ENCODE results near the gene RNU6-1.

RNU6-1 gene

DNA sequence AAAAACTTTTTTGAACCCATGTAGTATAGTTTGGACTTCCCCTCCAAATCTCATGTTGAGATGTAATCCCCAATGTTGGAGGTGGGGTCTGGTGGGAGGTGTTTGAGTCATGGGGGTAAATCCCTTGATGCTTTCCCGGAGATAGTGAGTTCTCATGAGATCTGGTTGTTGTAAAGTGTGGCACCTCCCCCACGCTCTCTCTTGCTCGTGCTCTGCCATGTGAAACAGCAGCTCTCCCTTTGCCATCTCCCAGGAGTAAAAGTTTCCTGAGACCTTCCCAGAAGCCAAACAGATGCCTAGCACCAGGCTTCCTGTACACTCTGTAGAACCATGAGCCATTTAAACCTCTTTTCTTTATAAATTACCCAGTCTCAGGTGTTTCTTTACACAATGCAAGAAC is 16.0 kb upstream of the RNU6-1 start:
- DNase-seq: no peak

DNA sequence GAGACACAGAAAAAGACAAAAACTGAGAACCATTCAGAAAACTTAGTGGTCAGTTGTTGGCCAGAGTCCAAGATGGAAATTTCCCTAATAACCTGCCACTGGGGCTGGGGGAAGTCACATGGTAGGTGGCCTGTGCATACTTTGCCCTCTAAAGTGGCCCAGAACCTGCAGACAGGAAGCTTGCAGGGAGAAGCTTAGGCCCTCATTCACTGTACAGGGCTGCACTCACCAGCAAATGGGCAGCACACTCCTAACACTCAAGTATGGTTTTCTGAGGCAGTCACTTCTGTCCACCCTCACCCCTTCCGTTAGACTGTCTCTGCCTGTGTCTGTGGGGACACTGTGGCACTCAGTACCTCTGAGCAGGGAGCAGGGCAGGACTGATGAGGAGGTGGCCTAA is 14.5 kb upstream of the RNU6-1 start:
- no peak for DNase-seq

DNA sequence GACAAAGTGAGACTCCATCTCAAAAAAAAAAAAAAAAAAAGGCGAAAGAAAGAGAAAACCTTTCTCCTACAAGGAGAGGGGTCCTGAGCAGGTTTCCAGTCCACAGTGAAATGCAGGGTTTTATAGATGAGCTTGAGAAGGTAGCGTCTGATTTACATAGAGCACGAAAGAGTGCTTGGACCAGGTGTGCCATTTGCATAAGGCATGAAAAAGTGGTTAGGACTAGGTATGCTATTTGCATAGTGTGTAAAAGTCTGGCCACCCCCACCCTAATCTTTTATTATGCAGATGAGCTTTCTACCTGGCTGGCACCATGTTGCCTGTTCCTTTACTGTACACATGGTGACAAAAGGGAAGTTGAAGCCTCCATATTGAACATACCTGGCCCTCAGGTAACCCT is 13.6 kb upstream of the RNU6-1 start:
- no peak for DNase-seq

DNA sequence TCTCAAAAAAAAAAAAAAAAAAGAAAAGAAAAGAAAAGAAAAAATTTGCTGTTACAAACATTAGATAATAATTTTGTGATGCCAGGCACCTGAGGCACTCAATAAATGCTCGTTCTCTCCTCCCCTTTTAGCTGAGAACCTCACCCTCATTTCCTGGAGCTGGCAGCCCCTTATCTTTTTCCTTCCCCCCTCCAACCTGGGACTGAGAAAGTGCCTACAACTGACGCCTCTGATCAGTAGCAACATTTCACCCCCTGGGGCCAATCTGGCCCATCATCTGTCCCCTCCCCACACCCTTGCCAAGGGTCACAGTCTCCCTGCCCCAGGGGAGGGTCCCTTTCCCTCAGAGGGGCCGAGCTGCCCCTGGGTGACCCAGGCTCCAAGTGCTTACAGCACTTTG is 12.6 kb upstream of the RNU6-1 start:
- no peak for DNase-seq

DNA sequence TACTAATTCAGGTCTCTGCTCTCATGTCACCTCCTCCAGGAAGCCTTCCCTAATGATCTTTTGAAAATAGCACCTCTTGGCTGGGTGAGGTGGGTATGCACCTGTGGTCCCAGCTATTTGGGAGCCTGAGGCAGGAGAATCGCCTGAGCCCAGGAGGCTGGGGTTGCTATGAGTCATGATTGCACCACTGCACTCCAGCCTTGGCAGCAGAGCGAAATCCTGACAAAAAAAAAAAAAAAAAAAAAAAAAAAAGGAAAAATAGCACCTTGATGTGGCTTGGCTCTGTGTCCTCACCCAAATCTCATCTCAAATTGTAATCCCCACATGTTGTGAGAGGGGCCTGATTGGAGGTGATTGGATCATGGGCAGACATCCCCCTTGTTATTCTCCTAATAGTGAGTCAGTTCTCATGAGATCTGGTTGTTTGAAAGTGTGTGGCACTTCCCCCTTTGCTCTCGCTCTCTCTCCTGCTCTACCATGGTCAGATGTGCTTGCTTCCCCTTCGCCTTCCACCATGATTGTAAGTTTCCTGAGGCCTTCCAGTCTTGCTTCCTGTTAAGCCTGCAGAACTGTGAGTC is 11.2 kb upstream of the RNU6-1 start:
- no peak for DNase-seq

DNA sequence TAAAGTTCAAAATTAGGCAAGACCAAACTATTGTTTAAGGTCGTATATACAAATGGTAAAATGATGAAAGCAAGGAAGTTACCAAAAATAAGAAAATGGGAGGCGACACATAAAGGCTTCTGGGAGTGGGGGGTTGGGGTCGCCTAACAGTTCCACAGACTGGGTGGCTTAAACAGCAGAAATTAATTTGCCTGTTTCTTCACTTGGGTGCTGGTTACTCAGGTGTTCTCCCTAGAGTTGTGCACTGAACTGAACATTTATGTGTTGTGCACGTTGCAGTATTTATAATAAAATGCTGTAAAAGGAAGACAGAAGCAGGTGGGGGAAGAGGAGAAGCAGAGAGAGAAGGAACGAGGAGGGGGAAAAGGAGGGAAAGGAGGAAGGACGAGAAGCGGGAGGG is 10.5 kb upstream of the RNU6-1 start:
- DNase-seq: no peak

DNA sequence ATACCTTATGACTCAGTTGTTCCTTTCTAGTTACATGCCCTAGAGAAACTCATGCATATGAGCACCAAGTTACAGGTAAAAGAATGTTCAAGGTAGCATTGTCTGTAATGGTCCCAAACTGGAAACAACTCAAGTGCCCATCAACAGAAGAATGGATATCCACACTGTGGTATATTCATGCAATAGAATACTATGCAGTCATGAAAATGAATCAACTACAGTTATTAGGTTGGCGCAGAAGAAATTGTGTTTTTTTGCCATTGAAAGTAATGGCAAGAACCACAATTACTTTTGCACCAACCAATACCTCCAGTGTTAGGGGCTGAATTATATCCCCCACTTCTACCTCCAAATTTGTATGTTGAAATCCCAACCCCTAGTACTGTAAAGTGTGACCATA is 9.7 kb upstream of the RNU6-1 start:
- no peak for DNase-seq

DNA sequence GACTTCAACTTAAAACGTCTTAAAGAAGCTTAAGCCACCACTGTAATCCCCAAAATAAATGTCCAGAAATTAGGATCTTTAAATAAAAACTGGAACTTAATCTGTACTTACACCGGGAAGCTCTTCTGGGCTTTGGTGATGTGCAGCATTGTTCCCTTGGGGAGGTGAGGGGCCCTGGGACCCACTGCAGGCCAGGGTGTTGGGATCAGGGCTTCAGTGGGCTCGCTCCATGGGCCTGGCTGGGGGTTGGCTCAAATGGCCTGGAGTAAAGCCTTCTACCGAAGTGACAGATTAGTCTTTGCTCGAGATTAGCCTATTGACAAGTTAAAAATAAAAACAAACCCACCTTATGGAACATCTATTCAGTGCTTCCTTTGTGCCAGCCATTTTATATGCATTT is 6.1 kb upstream of the RNU6-1 start:
- no peak for DNase-seq

DNA sequence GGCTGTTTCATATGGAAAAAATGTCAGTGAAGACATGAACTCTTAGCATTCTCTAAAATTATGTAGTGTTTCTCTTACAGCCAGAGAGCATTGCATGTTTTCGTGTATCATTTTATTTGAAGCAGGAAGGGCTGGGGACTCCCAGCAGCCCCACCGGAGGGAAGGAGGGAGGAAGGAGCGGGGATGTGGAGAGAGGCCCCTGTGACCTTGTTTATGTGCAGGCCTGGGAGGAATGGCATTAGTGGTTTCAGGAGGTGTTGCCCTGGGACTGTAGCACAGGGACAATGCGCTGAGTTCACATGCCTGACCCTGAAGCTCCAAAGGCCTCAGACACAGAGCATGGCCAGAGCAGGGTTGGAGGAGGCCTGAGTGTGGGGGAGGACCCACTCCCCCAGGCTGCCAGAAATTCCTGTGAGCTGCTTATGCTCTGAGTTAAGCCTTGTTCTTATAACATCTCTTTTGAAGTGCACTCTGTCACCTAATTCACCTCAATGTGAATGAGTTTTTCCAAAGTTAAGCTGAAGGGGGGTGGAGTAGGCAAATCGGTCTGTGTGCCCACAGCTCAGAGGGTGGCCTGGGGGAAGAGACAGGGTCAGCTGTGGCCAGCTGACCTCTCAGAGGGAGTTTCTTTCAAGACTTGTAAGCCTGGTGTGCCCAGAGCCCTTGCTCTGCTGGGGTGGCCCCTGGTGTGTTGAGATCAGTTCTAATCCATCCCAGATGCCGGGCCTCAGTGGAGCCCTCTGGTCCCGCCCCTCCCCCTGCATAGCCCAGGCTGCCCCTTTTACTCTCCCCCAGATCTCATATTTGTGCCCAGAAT is 3.9 kb upstream of the RNU6-1 start:
- DNase-seq: no peak

DNA sequence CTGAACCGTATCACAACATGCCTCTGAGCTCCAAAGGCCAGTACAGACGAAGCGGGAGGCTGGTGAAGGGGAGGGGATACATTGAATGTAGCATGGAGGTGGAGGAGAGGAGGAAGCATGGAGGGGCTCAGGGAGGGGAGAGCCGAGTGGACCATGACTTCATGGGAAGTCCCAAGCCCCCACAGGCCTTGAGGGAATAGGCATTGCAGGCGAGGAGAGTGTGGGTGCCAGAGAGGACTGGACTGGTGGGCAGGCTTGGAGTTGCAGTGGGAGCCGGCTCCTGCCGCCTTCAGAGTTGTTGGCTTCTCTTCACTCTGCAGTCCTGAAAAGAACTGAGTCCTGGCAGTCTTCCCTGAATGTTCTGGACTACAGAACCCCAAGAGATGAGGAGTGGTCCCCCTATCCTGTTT is 3.3 kb upstream of the RNU6-1 start:
- no peak for DNase-seq

DNA sequence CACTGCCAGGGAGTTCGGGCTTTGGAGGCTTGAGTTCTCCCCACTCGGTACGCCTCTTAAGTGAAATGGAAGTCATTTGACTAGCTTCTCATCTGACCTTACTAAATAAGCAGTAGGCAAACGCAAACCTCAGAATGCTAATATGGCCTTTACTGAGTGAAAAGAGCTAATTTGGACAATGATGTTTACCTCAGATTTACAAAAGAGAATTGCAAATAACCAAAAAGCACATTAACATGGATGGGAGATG is 1.6 kb upstream of the RNU6-1 start:
- no peak for DNase-seq

DNA sequence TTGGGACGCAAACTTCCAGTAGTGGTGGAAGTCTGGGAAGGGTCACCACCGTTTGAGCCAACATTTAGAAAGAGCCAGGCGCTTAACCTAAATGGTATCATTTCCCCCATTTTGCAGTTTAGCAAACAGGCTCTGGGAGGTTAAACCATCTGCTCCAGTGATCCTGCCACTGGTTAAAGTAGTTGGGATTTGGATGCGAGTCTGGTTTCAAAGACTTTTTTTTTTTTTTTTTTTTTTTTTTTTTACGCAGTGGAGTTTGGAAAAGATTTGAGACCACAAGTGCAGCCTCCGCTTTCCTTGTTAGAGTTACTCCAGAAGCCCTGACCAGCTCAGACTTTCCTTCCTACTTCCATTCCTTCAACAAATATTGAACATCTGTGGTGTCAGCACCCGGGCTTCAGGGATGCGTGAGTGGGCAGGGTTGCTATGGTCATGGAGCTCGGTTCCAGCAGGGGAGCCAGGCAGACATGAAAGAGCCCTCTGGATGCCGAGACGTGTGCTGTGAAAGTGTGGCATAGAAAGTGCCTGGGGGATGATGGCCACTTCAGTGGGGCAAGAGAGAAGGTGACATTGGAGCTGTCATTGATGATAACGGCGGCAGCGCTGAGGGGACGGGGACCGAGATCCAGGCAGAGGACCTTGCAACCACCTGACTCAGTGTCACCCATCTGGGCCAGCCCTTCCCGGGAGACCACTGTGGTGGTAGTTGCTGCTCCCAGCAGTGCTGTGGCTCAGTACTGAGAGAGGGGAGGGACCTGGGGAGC is 1.1 kb upstream of the RNU6-1 start:
- no peak for DNase-seq

DNA sequence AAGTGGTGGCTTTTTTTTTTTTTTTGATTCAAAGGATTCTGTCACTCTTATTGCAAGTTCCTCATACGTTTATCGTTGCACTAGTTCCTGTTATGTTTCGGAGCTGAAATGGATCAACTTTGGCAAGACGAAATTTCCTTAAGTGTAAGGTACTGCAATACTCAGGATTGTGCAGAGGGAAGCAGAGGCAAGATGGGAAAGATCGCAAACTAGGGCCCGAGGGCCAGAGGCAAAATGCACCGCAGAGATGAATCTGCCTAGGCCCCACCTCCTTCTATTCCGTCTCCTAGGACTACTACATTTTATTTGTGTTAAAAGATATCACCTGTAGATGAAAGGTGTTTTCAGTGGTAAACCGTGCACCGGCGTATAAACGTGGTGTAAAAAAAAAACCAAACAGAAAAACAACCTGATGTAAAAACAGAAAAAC is 331 bp downstream of the RNU6-1 start:
- no peak for DNase-seq

DNA sequence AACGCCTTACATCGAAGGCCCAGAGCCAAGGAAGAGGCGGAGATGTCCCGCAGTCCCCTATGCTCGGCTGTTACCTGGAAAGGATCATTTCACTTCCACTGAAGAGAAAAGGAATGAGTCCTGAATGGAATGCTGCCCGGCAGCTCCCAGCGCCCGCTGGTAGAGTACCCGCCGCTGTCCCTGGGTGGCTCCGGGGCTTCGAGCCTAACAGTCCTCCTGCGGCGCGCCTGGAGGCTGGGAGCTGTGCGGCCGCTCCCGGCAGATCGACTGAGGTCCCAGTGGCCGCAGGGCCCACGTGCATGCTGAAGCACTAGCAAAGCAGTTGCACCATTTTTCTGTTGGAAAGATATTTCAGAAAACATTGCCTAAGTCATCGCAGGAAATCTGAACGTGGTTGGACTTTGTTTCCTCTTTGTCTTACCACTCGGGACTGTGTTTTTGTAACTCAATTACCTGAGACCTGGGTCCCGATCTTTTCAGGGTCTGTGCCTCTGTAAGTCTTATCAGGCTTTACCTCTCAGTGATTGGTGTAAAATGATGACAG is 984 bp downstream of the RNU6-1 start:
- DNase-seq: no peak

DNA sequence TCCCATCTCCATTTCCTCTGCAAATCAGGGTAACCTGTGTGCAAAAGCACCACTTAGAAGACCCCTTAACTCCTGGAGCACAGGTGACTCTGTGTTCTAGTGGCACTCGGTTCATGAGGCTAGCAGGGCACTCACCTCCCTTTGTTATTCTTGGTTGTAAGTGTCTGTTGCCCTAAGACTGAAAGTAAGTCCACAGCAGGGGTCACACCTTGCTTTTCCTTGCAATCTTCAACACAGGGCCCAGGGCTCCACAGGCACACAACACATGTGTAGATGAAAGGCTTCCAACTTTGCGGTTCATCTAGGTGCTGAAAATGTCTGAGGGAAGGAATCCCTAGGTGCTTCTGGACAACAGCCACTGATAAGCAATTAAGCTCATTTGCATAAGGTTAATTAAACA is 2.9 kb downstream of the RNU6-1 start:
- DNase-seq: no peak

DNA sequence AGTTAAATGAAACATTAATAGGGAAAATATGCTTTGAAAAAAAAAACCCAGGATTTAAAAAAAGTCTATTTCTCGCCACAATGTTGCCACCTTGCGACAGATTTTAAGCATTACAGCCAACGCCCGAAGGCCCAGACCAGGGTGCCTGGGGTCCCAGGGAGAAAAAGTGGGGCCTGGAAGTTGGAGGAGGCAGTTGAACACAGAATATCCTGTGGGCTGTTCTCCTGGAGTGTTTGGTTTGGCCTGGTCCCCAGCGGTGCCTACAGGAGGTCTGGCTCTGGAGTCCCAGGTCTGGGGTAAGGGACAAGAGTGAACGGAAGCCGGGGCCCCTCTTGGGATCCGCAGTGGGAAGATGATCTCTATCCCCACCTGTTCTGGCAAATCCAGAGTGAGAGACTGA is 3.4 kb downstream of the RNU6-1 start:
- no peak for DNase-seq

DNA sequence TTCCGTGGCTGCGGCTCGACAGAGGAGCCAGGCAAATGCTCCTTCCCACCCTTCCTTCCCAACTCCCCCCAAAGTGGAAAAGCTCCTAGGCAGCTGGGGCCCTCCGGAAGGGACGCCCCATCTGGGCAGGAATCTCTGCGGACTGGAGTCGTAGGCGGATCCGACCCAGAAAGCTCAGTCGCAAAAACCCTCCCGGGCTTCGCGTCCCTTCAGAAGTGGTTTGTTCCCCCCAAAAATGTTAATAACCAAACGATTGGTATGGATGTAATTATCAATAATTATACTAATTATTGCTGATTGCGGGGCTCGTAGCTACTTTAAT is 3.8 kb downstream of the RNU6-1 start:
- no peak for DNase-seq

DNA sequence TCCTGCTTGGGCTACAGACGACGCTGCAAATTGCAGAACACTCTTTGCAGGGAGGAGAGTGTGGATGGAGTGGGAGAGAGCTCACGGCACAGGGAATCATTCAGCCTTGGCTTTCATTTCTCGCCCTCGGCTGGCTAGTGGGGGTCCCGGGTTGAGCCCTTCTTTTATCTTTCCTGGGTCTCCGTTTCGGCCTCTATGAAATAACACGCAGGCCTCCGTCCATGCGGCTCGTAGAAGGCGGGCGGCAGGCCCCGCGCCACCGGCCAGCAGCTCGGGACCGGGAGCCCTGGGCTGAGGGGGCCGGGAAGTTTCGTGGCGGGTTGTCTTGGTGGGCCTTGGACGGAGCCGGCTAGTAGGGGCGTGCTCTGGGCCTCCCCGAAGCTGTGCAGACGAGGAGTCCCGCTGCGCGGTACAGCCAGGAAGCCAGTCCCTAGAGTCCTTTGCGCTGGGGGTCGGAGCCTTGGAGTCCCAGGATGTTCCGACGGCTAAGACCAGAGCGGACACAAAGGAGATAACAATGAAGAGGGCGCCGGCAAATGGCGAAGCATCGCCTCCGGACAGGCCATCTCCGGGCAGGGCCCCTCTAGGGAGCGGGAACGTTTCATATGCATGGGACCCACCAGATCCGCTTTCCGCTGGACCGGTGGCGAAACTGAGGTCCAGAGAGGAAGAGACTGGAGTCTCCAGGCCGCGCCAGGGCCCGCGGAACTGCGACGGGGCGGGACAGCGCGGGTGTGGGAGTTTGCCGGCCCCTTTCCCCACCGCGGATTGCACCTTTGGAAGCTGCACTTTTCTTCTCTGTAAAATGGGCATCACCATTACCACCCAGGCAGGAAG is 4.3 kb downstream of the RNU6-1 start:
- DNase-seq: no peak

DNA sequence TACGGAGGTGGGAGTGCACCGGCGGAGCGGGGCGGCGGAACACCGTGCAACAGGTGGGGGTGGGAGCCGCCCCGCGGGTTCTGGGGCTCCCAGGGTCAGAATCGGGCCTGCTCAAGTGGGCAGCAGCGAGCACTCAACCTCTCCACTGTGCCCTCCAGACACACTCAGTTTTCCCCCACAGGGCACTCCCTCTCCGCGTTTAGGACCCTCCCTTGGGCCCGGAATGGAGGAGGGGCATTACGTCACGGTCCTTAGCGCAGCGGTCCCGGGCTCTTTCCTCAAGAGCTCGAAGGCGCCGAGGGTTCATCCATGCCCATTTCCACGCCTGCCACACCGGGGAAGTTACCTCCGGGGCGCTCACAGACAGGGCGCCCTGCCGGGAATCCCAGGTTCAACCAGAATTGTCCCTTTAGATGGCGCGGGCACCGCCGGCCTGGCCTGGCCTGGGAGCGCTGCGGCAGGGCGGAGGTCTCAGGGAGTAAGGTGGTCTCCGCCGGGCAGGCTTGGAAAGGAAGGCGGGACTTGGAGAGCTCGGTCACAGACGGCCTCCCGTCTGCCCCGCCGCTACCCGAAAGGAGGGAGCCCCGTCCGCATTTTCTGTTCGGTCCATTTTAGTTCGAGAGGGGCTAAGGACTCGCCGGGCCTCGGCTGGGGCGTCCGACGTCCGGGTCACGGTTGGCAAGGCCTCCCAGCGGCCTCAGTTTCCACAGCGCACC is 5.1 kb downstream of the RNU6-1 start:
- DNase-seq: no peak

DNA sequence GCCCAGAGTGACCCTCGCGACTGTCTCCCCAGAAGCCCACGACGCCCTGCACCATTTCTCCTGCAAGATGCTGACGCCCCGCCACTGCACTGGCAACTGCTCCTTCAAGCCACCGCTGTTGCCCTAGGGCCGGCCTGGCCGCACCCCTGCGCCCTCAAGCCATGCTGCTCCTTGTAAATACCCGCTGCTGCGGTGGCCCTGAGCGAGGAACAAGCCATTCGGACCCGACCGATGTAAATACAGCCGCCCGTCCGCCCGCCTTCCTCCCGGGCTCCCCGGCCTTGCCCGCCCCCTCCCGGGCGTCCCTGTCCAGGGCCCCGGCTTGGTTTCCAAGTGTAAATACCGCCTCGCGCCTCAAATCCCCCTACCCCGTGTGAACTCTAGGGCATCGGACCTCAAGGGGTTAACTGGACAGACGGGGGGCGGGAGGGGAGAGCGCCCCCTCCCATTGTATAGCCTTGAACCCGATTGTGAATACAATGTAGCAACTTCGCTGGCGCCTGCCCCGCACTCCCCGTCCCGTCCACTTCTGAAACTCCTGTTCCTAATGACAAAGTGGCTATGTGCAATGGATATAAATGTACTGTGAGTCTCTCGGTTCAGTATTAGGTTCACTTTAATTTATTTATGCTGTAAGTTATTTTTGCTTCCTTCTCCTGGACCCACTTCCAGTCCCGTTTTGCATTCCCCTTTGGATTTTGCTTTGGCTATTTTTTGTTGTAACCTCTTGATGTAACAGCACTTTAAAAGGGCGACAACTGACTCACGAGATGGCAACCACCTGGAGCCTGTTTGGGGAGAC is 5.9 kb downstream of the RNU6-1 start:
- no peak for DNase-seq

DNA sequence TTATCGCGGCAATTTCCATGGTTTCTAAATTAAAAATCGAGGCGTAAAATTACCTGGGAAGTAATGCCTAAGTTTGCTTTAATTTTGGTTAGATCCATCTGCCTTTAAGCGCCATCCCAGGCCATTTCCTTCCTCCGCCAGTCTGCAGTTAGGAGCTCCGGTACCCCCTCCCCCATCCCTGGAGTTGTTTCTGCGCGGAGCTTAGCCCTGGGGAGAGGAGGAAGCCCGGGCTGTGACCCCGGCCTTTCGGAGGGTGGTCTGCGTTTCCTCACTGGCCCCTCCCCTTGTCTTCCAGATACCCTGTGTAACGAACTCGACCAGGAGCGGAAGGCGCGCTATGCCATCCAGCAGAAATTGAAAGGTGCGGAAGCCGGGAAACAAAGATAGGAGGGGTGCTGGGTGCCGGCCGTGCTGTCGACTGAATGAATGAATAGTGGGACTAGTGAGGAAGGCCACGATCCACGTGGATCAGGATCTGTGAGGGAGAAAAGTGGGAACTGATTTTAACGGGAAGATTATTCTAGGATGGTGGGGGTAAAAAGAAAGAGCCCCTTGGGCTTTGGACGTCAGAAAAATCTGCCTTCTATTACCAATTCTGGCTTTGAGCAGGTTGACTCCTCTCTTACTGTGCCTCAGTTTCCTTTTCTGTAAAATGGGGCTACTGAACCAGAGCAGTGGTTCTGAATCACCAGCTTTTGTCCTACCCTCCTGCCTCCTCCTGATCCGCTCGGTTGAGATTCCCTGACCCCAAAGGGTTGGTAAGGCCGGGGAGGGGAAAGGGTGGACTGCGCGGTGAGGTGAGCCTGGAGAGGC is 6.7 kb downstream of the RNU6-1 start:
- no peak for DNase-seq

All from left hindlimb (tissue), 1 donor.